Fibroblast of mammary gland (primary cell): ENCODE results near the gene STAG3.

ENCODE experiments used
- DNase-seq: peaks from one replicate; pipeline ENCODE4 v3.0.0-alpha.2; 2010; ENCODE audit warnings: low read depth
- H3K4me3 ChIP-seq: 2 replicates; pipeline ENCODE4 v1.5.1; 2011; ENCODE audit warnings: low read depth, mild to moderate bottlenecking, low read length, moderate library complexity; ENCODE audit not compliant: control insufficient read depth
- CTCF ChIP-seq: conservative IDR thresholded peaks from 2 replicates; pipeline ENCODE4 v1.5.1; 2011; ENCODE audit warnings: low read depth, low read length, inconsistent platforms; ENCODE audit not compliant: control insufficient read depth, insufficient read depth

Gene STAG3

GRCh38 chr7:100198266-100198665 is 20.5 kb downstream of the STAG3 start:
- no peak for TF ChIP-seq CTCF
- H3K4me3 ChIP-seq, result no peak overlapping the region
- DNase-seq, result no peak

- no peak overlapping the region for H3K4me3 ChIP-seq
- no peak for DNase-seq
- TF ChIP-seq CTCF, result no peak
Observed at GRCh38 chr7:100200693-100201092, 23.0 kb downstream of the STAG3 start.

GRCh38 chr7:100204454-100204853 is 26.7 kb downstream of the STAG3 start:
- H3K4me3 ChIP-seq, result no peak overlapping the region
- TF ChIP-seq CTCF, result no peak
- DNase-seq, result no peak

GRCh38 chr7:100208911-100209408 is 31.2 kb downstream of the STAG3 start:
- no peak for DNase-seq
- no peak for TF ChIP-seq CTCF
- H3K4me3 ChIP-seq, result no peak overlapping the region

GRCh38 chr7:100209493-100209892 is 31.8 kb downstream of the STAG3 start:
- H3K4me3 ChIP-seq, result no peak overlapping the region
- no peak for DNase-seq
- no peak for TF ChIP-seq CTCF

GRCh38 chr7:100210805-100211204 is 33.1 kb downstream of the STAG3 start:
- H3K4me3 ChIP-seq, result no peak overlapping the region
- TF ChIP-seq CTCF, result no peak
- no peak for DNase-seq

- no peak overlapping the region for H3K4me3 ChIP-seq
- TF ChIP-seq CTCF, result no peak
- DNase-seq, result no peak
Observed at GRCh38 chr7:100211342-100211780, 33.6 kb downstream of the STAG3 start.
